Thoracic aorta (tissue), 2 donors: ENCODE data around the gene SPRR2B. TPM values are rescaled to one million over a fixed set of nuclear protein-coding genes. Genes with fewer than 3 reads are reported as not detected.
"Not testable (repeated sequence)": the region's sequence is repeated elsewhere in the genome, so short reads cannot be mapped to it uniquely, and the experiment has no call there.

ENCODE experiments used
- ATAC-seq: fragments of 150-250 bp; one replicate; pipeline ENCODE4 v1.8.0; 2017; ENCODE audit warnings: low read depth; ENCODE audit not compliant: insufficient number of reproducible peaks, low FRiP score
- DNase-seq: peaks from one replicate; pipeline ENCODE4 v3.0.0-alpha.2; 2020; ENCODE audit warnings: low spot score
- H3K27ac ChIP-seq, 2 donors: fragments of 200-600 bp; sonication (generic); 1 replicate in 1 of 2; 2 replicates in 1 of 2; pipeline ENCODE4 v1.5.1; 2016; ENCODE audit warnings: mild to moderate bottlenecking in 2 of 2, moderate library complexity in 2 of 2
- H3K27me3 ChIP-seq: fragments of 200-600 bp; sonication (generic); replicated peaks from 2 replicates; pipeline ENCODE4 v1.6.0; 2016; ENCODE audit warnings: mild to moderate bottlenecking; ENCODE audit not compliant: insufficient read depth
- H3K36me3 ChIP-seq: fragments of 200-600 bp; sonication (generic); one replicate; pipeline ENCODE4 v1.5.1; 2016
- H3K4me1 ChIP-seq, 2 donors: fragments of 200-600 bp; sonication (generic); 1 replicate in 1 of 2; 2 replicates in 1 of 2; pipeline versions ENCODE4 v1.5.1 to v1.6.0; 2016; ENCODE audit warnings: low read depth in 2 of 2, mild to moderate bottlenecking in 1 of 2; ENCODE audit not compliant: control insufficient read depth in 1 of 2
- H3K4me3 ChIP-seq: fragments of 200-600 bp; sonication (generic); 2 replicates; pipeline ENCODE4 v1.5.1; 2016; ENCODE audit warnings: mild to moderate bottlenecking
- H3K9me3 ChIP-seq: fragments of 200-600 bp; sonication (generic); 2 replicates; pipeline ENCODE4 v1.5.1; 2016
- total RNA-seq, 2 donors: library from RNA; depleted of rRNA; stranded (reverse); fragments of >200 nt; gene quantifications; one replicate each; pipeline versions ENCODE4 v1.1.0 to v1.2.3, GENCODE V29; 2016
- TF ChIP-seq, protein P1 (sequence below): fragments of 200-600 bp; sonication (generic); IDR thresholded peaks from one replicate; pipeline ENCODE4 v1.5.1; 2019; ENCODE audit warnings: antibody characterized with exemption

Gene SPRR2B
- total RNA-seq, 2 donors from 2014 or later, result not detected

- no peaks in the 10 kb centered on the region for H3K9me3 ChIP-seq
- no peaks in the 10 kb centered on the region for H3K4me1 ChIP-seq
- DNase-seq (no peak), ATAC-seq (no peak)
- no peak overlapping the region for H3K4me3 ChIP-seq
- no peaks in the 10 kb centered on the region for H3K27me3 ChIP-seq
- no peaks in the 10 kb centered on the region for H3K36me3 ChIP-seq
- TF ChIP-seq, protein P1, sequence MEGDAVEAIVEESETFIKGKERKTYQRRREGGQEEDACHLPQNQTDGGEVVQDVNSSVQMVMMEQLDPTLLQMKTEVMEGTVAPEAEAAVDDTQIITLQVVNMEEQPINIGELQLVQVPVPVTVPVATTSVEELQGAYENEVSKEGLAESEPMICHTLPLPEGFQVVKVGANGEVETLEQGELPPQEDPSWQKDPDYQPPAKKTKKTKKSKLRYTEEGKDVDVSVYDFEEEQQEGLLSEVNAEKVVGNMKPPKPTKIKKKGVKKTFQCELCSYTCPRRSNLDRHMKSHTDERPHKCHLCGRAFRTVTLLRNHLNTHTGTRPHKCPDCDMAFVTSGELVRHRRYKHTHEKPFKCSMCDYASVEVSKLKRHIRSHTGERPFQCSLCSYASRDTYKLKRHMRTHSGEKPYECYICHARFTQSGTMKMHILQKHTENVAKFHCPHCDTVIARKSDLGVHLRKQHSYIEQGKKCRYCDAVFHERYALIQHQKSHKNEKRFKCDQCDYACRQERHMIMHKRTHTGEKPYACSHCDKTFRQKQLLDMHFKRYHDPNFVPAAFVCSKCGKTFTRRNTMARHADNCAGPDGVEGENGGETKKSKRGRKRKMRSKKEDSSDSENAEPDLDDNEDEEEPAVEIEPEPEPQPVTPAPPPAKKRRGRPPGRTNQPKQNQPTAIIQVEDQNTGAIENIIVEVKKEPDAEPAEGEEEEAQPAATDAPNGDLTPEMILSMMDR, result no peak
- no peak overlapping the region for H3K27ac ChIP-seq
These were observed 47.0 kb downstream of the SPRR2B start for GRCh38 chr1:153024413-153024812.

DNA sequence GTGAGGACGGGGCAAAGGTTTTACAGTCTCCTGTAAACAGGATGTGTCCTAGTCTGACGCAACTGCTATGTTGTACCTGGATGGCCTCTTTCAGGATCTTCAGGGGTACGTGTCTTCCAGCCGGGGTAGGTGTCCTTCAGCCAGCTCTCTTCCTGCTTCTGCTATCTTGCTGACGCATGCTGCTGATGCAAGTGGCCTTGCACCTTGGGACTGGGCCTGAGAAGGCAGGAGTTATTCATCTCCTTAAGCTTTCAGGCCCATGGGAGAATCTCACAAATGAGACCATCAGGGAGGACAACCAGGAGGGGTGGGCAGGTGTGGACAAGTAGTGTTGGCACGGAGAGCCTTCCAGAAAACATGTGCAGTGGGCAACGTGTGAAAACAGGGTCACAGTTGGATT, 48.3 kb downstream of the SPRR2B start:
- H3K9me3 ChIP-seq, result no peaks in the 10 kb centered on the region
- ATAC-seq, result no peak
- no peaks in the 10 kb centered on the region for H3K27me3 ChIP-seq
- no peak overlapping the region for H3K4me3 ChIP-seq
- TF ChIP-seq, protein P1, result no peak
- no peaks in the 10 kb centered on the region for H3K36me3 ChIP-seq
- no peak overlapping the region for H3K27ac ChIP-seq
- no peak for DNase-seq
- H3K4me1 ChIP-seq, result no peaks in the 10 kb centered on the region

GRCh38 chr1:153022340-153022739, 49.1 kb downstream of the SPRR2B start:
- H3K4me3 ChIP-seq, ATAC-seq, H3K36me3 ChIP-seq, H3K27ac ChIP-seq, H3K27me3 ChIP-seq, DNase-seq, H3K9me3 ChIP-seq, H3K4me1 ChIP-seq: not testable (repeated sequence)

- not testable (repeated sequence) for H3K4me3 ChIP-seq, ATAC-seq, H3K27ac ChIP-seq, H3K36me3 ChIP-seq, H3K9me3 ChIP-seq, H3K27me3 ChIP-seq, DNase-seq, H3K4me1 ChIP-seq
These were observed 49.6 kb downstream of the SPRR2B start for GRCh38 chr1:153021829-153022228.

Other genes starting within 250 kb of the SPRR2B start
- not detected for gene LCE1A, start 244.1 kb downstream of the SPRR2B start, total RNA-seq
- gene LCE6A, start 228.8 kb downstream of the SPRR2B start, total RNA-seq, result not detected
- gene LCE7A, start 211.6 kb downstream of the SPRR2B start, total RNA-seq, result not detected
- not detected for gene SMCP, start 193.3 kb downstream of the SPRR2B start, total RNA-seq
- under 1 TPM in 1 of 2 donors, not detected in 1; 0.27 TPM for gene IVL, start 163.1 kb downstream of the SPRR2B start, total RNA-seq
- not detected for gene SPRR5, start 124.4 kb downstream of the SPRR2B start, total RNA-seq
- gene SPRR4, start 101.0 kb downstream of the SPRR2B start, total RNA-seq, result not detected
- not detected for gene SPRR1A, start 87.5 kb downstream of the SPRR2B start, total RNA-seq
- not detected for gene SPRR3, start 69.9 kb downstream of the SPRR2B start, total RNA-seq
- not detected for gene SPRR1B, start 40.4 kb downstream of the SPRR2B start, total RNA-seq
- gene SPRR2D, start 30.5 kb downstream of the SPRR2B start, total RNA-seq, result not detected
- gene SPRR2A, start 14.1 kb downstream of the SPRR2B start, total RNA-seq, result not detected
- not detected for gene SPRR2E, start 22.9 kb upstream of the SPRR2B start, total RNA-seq
- gene SPRR2F, start 41.9 kb upstream of the SPRR2B start, total RNA-seq, result not detected
- gene SPRR2G, start 79.3 kb upstream of the SPRR2B start, total RNA-seq, result not detected
- not detected for gene LELP1, start 131.8 kb upstream of the SPRR2B start, total RNA-seq
- not detected for gene PRR9, start 146.0 kb upstream of the SPRR2B start, total RNA-seq
- not detected for gene LORICRIN, start 188.1 kb upstream of the SPRR2B start, total RNA-seq
- gene PGLYRP3, start 241.3 kb upstream of the SPRR2B start, total RNA-seq, result not detected